ENCODE measurements around the gene RBM4.
"Not testable (repeated sequence)": the region's sequence is repeated elsewhere in the genome, so short reads cannot be mapped to it uniquely, and the experiment has no call there.

RBM4 gene

GRCh38 chr11:66638177-66639065 lies at the start of gene RBM4:
Gene RBM4 (plus strand): TSS chr11:66638703. CDS start chr11:66639712, 1,009 bp downstream.
- DNase-seq = peak; percentile 99

GRCh38 chr11:66589315-66589714 lies 49.2 kb upstream of the RBM4 start:
- DNase-seq = not testable (repeated sequence)

- no peak for DNase-seq
Observed at GRCh38 chr11:66589996-66590675, 48.4 kb upstream of the RBM4 start.

GRCh38 chr11:66591175-66591574 lies 47.3 kb upstream of the RBM4 start:
- DNase-seq = no peak

- DNase-seq = peak; percentile 93
Observed at GRCh38 chr11:66592457-66593302, 45.8 kb upstream of the RBM4 start, which contains the start of the genes CCDC87 and CCS. Gene CCDC87 (minus strand): TSS chr11:66593063. CDS start chr11:66593015, 48 bp downstream. Gene CCS (plus strand): TSS chr11:66593185. CDS start chr11:66593262, 77 bp downstream.

- DNase-seq = no peak
Observed at GRCh38 chr11:66593303-66593635, 45.2 kb upstream of the RBM4 start.

- DNase-seq = no peak
Observed at GRCh38 chr11:66593650-66594049, 44.9 kb upstream of the RBM4 start.

- peak; percentile 44 for DNase-seq
Observed at GRCh38 chr11:66595245-66595904, 43.1 kb upstream of the RBM4 start.

- no peak for DNase-seq
Observed at GRCh38 chr11:66598993-66599392, 39.5 kb upstream of the RBM4 start.

GRCh38 chr11:66600219-66600618 lies 38.3 kb upstream of the RBM4 start:
- no peak for DNase-seq

- no peak for DNase-seq
Observed at GRCh38 chr11:66600631-66601233, 37.8 kb upstream of the RBM4 start.

GRCh38 chr11:66603072-66603471 lies 35.4 kb upstream of the RBM4 start:
- no peak for DNase-seq

- DNase-seq = no peak
Observed at GRCh38 chr11:66604155-66604554, 34.3 kb upstream of the RBM4 start.

- not testable (repeated sequence) for DNase-seq
Observed at GRCh38 chr11:66606608-66607007, 31.9 kb upstream of the RBM4 start.

GRCh38 chr11:66607126-66607834 lies 31.2 kb upstream of the RBM4 start:
- DNase-seq = no peak

- no peak for DNase-seq
Observed at GRCh38 chr11:66609721-66610617, 28.5 kb upstream of the RBM4 start.

- no peak for DNase-seq
Observed at GRCh38 chr11:66612458-66612857, 26.0 kb upstream of the RBM4 start.

- no peak for DNase-seq
Observed at GRCh38 chr11:66614073-66614472, 24.4 kb upstream of the RBM4 start.

- peak; percentile 94 for DNase-seq
Observed at GRCh38 chr11:66616379-66617154, 21.9 kb upstream of the RBM4 start, which contains the start of gene RBM14. Gene RBM14 (plus strand): TSS chr11:66616630. CDS start chr11:66616721, 91 bp downstream.

All from DMS79 treated with DMSO at 0.1 percent for 48 hours (cell line).